GM23338 (cell line): ENCODE measurements around the gene TRIM71.

Experiments
- CREB1 ChIP-seq: fragments of 250-450 bp; sonication (Bioruptor Pico); IDR thresholded peaks from 2 replicates; pipeline ENCODE4 v1.5.0; 2020; ENCODE audit warnings: low read depth, mild to moderate bottlenecking, moderate library complexity
- EZH2 ChIP-seq: fragments of 200-600 bp; sonication (generic); IDR thresholded peaks from one replicate; pipeline ENCODE4 v1.8.0; 2017; ENCODE audit warnings: antibody characterized with exemption, mild to moderate bottlenecking, low read depth; ENCODE audit not compliant: unreplicated experiment
- EZH2phosphoT487 ChIP-seq: fragments of 200-600 bp; sonication (generic); IDR thresholded peaks from one replicate; pipeline ENCODE4 v1.8.1; 2018; ENCODE audit warnings: antibody characterized with exemption; ENCODE audit not compliant: unreplicated experiment
- POLR2AphosphoS5 ChIP-seq: IDR thresholded peaks from 2 replicates; pipeline ENCODE4 v1.6.1; 2016; ENCODE audit warnings: antibody characterized with exemption, low read depth
- ZNF331 ChIP-seq: fragments of 250-450 bp; sonication (Bioruptor Pico); IDR thresholded peaks from 2 replicates; pipeline ENCODE4 v1.5.0; 2020; ENCODE audit warnings: low read depth, mild to moderate bottlenecking, moderate library complexity
- TF ChIP-seq, protein P1 (sequence below), 2 experiments: fragments of 200-600 bp in 1 of 2; sonication (generic) in 1 of 2; conservative IDR thresholded peaks; 2 replicates each; pipeline versions ENCODE4 v1.5.1 to v1.6.1; 2016 to 2017; ENCODE audit warnings: antibody characterized with exemption in 2 of 2, low read depth in 2 of 2, mild to moderate bottlenecking in 2 of 2, moderate library complexity in 1 of 2
- TF ChIP-seq, protein P2 (sequence below): IDR thresholded peaks from one replicate; pipeline ENCODE4 v1.6.1; 2018; ENCODE audit warnings: antibody characterized with exemption; ENCODE audit not compliant: unreplicated experiment
- TF ChIP-seq, protein P3 (sequence below): IDR thresholded peaks from 2 replicates; pipeline ENCODE4 v1.6.1; 2016; ENCODE audit warnings: antibody characterized with exemption

DNA sequence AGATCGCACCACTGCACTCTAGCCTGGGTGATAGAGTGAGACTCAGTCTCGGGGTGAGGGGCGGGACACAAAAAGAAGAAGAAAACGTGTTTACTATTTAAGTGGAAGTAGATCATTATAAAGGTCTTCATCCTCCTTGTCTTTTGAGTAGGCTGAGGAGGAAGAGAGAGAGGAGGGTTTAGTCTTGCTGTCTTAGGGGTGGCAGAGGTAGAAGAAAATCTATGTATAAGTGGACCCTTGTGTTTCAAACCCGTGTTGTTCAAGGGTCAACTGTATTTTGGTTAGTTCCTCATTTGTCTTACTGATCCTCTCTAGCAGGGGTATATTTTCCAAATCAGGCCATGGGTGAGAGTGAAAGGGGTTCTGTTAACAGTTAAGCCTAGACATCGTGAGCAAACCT is 40.1 kb downstream of the TRIM71 start:
- TF ChIP-seq, protein P1, sequence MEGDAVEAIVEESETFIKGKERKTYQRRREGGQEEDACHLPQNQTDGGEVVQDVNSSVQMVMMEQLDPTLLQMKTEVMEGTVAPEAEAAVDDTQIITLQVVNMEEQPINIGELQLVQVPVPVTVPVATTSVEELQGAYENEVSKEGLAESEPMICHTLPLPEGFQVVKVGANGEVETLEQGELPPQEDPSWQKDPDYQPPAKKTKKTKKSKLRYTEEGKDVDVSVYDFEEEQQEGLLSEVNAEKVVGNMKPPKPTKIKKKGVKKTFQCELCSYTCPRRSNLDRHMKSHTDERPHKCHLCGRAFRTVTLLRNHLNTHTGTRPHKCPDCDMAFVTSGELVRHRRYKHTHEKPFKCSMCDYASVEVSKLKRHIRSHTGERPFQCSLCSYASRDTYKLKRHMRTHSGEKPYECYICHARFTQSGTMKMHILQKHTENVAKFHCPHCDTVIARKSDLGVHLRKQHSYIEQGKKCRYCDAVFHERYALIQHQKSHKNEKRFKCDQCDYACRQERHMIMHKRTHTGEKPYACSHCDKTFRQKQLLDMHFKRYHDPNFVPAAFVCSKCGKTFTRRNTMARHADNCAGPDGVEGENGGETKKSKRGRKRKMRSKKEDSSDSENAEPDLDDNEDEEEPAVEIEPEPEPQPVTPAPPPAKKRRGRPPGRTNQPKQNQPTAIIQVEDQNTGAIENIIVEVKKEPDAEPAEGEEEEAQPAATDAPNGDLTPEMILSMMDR (conservative IDR thresholded peaks at IDR 0.05; ENCODE audit: low read depth in 2 of 2) = no peak
- TF ChIP-seq EZH2phosphoT487 = no peak
- TF ChIP-seq EZH2 = no peak
- TF ChIP-seq, protein P2, sequence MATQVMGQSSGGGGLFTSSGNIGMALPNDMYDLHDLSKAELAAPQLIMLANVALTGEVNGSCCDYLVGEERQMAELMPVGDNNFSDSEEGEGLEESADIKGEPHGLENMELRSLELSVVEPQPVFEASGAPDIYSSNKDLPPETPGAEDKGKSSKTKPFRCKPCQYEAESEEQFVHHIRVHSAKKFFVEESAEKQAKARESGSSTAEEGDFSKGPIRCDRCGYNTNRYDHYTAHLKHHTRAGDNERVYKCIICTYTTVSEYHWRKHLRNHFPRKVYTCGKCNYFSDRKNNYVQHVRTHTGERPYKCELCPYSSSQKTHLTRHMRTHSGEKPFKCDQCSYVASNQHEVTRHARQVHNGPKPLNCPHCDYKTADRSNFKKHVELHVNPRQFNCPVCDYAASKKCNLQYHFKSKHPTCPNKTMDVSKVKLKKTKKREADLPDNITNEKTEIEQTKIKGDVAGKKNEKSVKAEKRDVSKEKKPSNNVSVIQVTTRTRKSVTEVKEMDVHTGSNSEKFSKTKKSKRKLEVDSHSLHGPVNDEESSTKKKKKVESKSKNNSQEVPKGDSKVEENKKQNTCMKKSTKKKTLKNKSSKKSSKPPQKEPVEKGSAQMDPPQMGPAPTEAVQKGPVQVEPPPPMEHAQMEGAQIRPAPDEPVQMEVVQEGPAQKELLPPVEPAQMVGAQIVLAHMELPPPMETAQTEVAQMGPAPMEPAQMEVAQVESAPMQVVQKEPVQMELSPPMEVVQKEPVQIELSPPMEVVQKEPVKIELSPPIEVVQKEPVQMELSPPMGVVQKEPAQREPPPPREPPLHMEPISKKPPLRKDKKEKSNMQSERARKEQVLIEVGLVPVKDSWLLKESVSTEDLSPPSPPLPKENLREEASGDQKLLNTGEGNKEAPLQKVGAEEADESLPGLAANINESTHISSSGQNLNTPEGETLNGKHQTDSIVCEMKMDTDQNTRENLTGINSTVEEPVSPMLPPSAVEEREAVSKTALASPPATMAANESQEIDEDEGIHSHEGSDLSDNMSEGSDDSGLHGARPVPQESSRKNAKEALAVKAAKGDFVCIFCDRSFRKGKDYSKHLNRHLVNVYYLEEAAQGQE = no peak
- 0 out of 2 replicates have a peak, but pooled peaks have one; percentile 11 for TF ChIP-seq POLR2AphosphoS5
- no peak for TF ChIP-seq ZNF331 (CRISPR knock-in tag)
- TF ChIP-seq, protein P3, sequence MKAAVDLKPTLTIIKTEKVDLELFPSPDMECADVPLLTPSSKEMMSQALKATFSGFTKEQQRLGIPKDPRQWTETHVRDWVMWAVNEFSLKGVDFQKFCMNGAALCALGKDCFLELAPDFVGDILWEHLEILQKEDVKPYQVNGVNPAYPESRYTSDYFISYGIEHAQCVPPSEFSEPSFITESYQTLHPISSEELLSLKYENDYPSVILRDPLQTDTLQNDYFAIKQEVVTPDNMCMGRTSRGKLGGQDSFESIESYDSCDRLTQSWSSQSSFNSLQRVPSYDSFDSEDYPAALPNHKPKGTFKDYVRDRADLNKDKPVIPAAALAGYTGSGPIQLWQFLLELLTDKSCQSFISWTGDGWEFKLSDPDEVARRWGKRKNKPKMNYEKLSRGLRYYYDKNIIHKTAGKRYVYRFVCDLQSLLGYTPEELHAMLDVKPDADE = no peak
- TF ChIP-seq CREB1 = no peak
